Measurements from ENCODE around the gene SLC22A23.

GRCh38 chr6:3397229-3398164 lies 59.4 kb downstream of the SLC22A23 start:
- TF ChIP-seq CTCF (conservative IDR thresholded peaks at IDR 0.05; ENCODE audit: low read depth, low read length) (no peak), EZH2 (IDR thresholded peaks at IDR 0.05; ENCODE audit: low read length, unreplicated experiment) (no peak), EZH2phosphoT487 (IDR thresholded peaks at IDR 0.05; ENCODE audit: borderline replicate concordance, low read length) (no peak)

All from PC-3 (cell line).